ENCODE data around the gene CALD1. TPM values are rescaled to one million over a fixed set of nuclear protein-coding genes. Genes with fewer than 3 reads are reported as not detected.

Gene CALD1
- polyA plus RNA-seq (2013) = 0.18 TPM

GRCh38 chr7:134778941-134779740 is at the start of gene CALD1:
Gene CALD1, plus strand, starts transcription at chr7:134779634. Its CDS starts 88,100 bp downstream, at chr7:134867734.
- DNase-seq = no peak

DNA sequence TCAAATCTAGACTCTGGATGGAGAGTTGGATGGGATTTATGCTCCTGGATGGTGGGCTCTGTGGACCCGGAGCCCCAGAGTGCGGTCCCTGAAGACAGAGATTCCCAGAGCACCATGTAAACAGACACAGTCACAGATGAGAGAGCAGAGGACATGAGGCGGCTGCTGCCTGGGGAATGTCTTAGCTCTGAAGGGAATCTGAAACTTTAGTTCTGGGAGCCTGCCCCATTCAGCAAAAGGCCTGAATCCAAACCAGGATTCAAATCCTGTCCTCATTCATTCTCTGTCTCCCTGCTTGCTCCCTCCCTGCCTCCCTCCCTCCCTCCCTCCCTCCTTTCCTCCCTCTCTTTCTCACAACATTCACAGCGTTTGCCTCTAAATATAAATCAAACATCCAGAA is 49.5 kb upstream of the CALD1 start:
- DNase-seq = no peak
- H3K27me3 ChIP-seq (replicated peaks in 2 of 5; ENCODE audit: control insufficient read depth in 4 of 5, insufficient read depth in 5 of 5, low read length in 4 of 5) = no peaks in the 10 kb centered on the region
- no peaks in the 10 kb centered on the region for H3K4me1 ChIP-seq (ENCODE audit: control extremely low read depth in 1 of 4, control insufficient read depth in 4 of 4, insufficient read depth in 4 of 4, low read length in 3 of 4)
- WGBS (ENCODE audit: insufficient coverage) = no CpG with 5 or more reads among the region's 4 CpGs
- no peaks in the 10 kb centered on the region for H3K36me3 ChIP-seq (ENCODE audit: control insufficient read depth in 4 of 4, insufficient read depth in 4 of 4, low read length in 3 of 4)
- H3K4me3 ChIP-seq (ENCODE audit: control insufficient read depth in 1 of 7, extremely low read depth in 1 of 7, insufficient read depth in 4 of 7, low read depth in 2 of 7, low read length in 6 of 7) = no peak overlapping the region
- H3K27ac ChIP-seq (ENCODE audit: insufficient read depth in 1 of 2, low read depth in 1 of 2, low read length in 2 of 2, poor library complexity in 1 of 2, severe bottlenecking in 2 of 2) = no peak overlapping the region
- CTCF ChIA-PET = no interaction called here
- no peaks in the 10 kb centered on the region for H3K9me3 ChIP-seq (ENCODE audit: control extremely low read depth in 1 of 5, control insufficient read depth in 4 of 5, insufficient read depth in 2 of 5, low read depth in 1 of 5, low read length in 4 of 5)
- POLR2A ChIA-PET = no interaction called here

More at GRCh38 chr7:134778941-134779740, at the start of gene CALD1:
- no peaks in the 10 kb centered on the region for H3K36me3 ChIP-seq (ENCODE audit: control insufficient read depth in 4 of 4, insufficient read depth in 4 of 4, low read length in 3 of 4)
- H3K27ac ChIP-seq (ENCODE audit: insufficient read depth in 1 of 2, low read depth in 1 of 2, low read length in 2 of 2, poor library complexity in 1 of 2, severe bottlenecking in 2 of 2) = no peak within 1 kb of the TSS
- 65% methylated on average over 12 of the region's 15 CpGs for WGBS (ENCODE audit: insufficient coverage)
- ChIA-PET CTCF (no interaction called here), POLR2A (no interaction called here)
- no peaks in the 10 kb centered on the region for H3K9me3 ChIP-seq (ENCODE audit: control extremely low read depth in 1 of 5, control insufficient read depth in 4 of 5, insufficient read depth in 2 of 5, low read depth in 1 of 5, low read length in 4 of 5)
- peaks cover 0 to 2% (median 0%) of the 10 kb centered on the region in 4 experiments for H3K4me1 ChIP-seq (ENCODE audit: control extremely low read depth in 1 of 4, control insufficient read depth in 4 of 4, insufficient read depth in 4 of 4, low read length in 3 of 4)
- no peak within 1 kb of the TSS for H3K4me3 ChIP-seq (ENCODE audit: control insufficient read depth in 1 of 7, extremely low read depth in 1 of 7, insufficient read depth in 4 of 7, low read depth in 2 of 7, low read length in 6 of 7)
- H3K27me3 ChIP-seq (replicated peaks in 2 of 5; ENCODE audit: control insufficient read depth in 4 of 5, insufficient read depth in 5 of 5, low read length in 4 of 5) = peaks cover 0 to 6% (median 0%) of the 10 kb centered on the region in 5 experiments

DNA sequence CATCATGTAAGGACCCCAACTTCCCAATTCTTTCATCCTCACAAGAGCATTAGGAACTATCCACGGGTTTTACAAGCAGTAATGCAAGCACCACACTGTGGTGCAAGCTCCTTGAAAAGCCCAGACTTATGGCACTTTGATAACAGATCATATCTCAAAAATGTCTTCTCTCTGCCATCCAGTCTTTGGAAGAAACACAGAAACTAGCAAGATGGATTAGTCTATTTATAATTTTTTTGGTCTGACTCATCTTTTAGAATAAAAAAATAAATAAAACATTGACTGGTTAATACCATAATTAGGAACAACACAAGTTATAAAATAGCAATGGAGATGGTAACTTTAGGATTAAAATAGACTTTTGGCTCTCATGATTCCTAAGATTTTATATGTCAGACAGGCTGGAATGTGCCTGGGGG is 49.0 kb upstream of the CALD1 start:
- POLR2A ChIA-PET = no interaction called here

GRCh38 chr7:134731616-134732015 is 47.8 kb upstream of the CALD1 start:
- DNase-seq = no peak
- Histone ChIP-seq H3K4me1 (ENCODE audit: control extremely low read depth in 1 of 4, control insufficient read depth in 4 of 4, insufficient read depth in 4 of 4, low read length in 3 of 4) (no peaks in the 10 kb centered on the region), H3K4me3 (ENCODE audit: control insufficient read depth in 1 of 7, extremely low read depth in 1 of 7, insufficient read depth in 4 of 7, low read depth in 2 of 7, low read length in 6 of 7) (no peak overlapping the region), H3K27ac (ENCODE audit: insufficient read depth in 1 of 2, low read depth in 1 of 2, low read length in 2 of 2, poor library complexity in 1 of 2, severe bottlenecking in 2 of 2) (no peak overlapping the region), H3K27me3 (replicated peaks in 2 of 5; ENCODE audit: control insufficient read depth in 4 of 5, insufficient read depth in 5 of 5, low read length in 4 of 5) (no peaks in the 10 kb centered on the region), H3K36me3 (ENCODE audit: control insufficient read depth in 4 of 4, insufficient read depth in 4 of 4, low read length in 3 of 4) (no peaks in the 10 kb centered on the region), H3K9me3 (ENCODE audit: control extremely low read depth in 1 of 5, control insufficient read depth in 4 of 5, insufficient read depth in 2 of 5, low read depth in 1 of 5, low read length in 4 of 5) (no peaks in the 10 kb centered on the region)
- ChIA-PET CTCF (interaction anchor here (0.9 to 1.4 kb wide), 3 partner anchors 9 to 180 kb away, joined by 3 read pairs; no protein-coding TSS in a partner anchor), POLR2A (no interaction called here)
- WGBS (ENCODE audit: insufficient coverage) = 100% methylated on average over 1 of the region's 1 CpG

More for the DNA sequence above, 49.0 kb upstream of the CALD1 start:
- WGBS (ENCODE audit: insufficient coverage) = 50% methylated on average over 1 of the region's 1 CpG
- CTCF ChIA-PET = interaction anchor here (1.4 kb wide), 1 partner anchor 181 kb away, joined by 3 read pairs; no protein-coding TSS in a partner anchor
- Histone ChIP-seq H3K4me3 (ENCODE audit: control insufficient read depth in 1 of 7, extremely low read depth in 1 of 7, insufficient read depth in 4 of 7, low read depth in 2 of 7, low read length in 6 of 7) (no peak overlapping the region), H3K27ac (ENCODE audit: insufficient read depth in 1 of 2, low read depth in 1 of 2, low read length in 2 of 2, poor library complexity in 1 of 2, severe bottlenecking in 2 of 2) (no peak overlapping the region), H3K36me3 (ENCODE audit: control insufficient read depth in 4 of 4, insufficient read depth in 4 of 4, low read length in 3 of 4) (no peaks in the 10 kb centered on the region), H3K27me3 (replicated peaks in 2 of 5; ENCODE audit: control insufficient read depth in 4 of 5, insufficient read depth in 5 of 5, low read length in 4 of 5) (no peaks in the 10 kb centered on the region), H3K9me3 (ENCODE audit: control extremely low read depth in 1 of 5, control insufficient read depth in 4 of 5, insufficient read depth in 2 of 5, low read depth in 1 of 5, low read length in 4 of 5) (no peaks in the 10 kb centered on the region), H3K4me1 (ENCODE audit: control extremely low read depth in 1 of 4, control insufficient read depth in 4 of 4, insufficient read depth in 4 of 4, low read length in 3 of 4) (no peaks in the 10 kb centered on the region)
- DNase-seq = no peak

- no peaks in the 10 kb centered on the region for H3K27me3 ChIP-seq (replicated peaks in 2 of 5; ENCODE audit: control insufficient read depth in 4 of 5, insufficient read depth in 5 of 5, low read length in 4 of 5)
- H3K4me3 ChIP-seq (ENCODE audit: control insufficient read depth in 1 of 7, extremely low read depth in 1 of 7, insufficient read depth in 4 of 7, low read depth in 2 of 7, low read length in 6 of 7) = no peak overlapping the region
- no peaks in the 10 kb centered on the region for H3K4me1 ChIP-seq (ENCODE audit: control extremely low read depth in 1 of 4, control insufficient read depth in 4 of 4, insufficient read depth in 4 of 4, low read length in 3 of 4)
- no peak overlapping the region for H3K27ac ChIP-seq (ENCODE audit: insufficient read depth in 1 of 2, low read depth in 1 of 2, low read length in 2 of 2, poor library complexity in 1 of 2, severe bottlenecking in 2 of 2)
- POLR2A ChIA-PET = no interaction called here
- CTCF ChIA-PET = no interaction called here
- no peak for DNase-seq
- no peaks in the 10 kb centered on the region for H3K36me3 ChIP-seq (ENCODE audit: control insufficient read depth in 4 of 4, insufficient read depth in 4 of 4, low read length in 3 of 4)
- 92% methylated on average over 5 of the region's 6 CpGs for WGBS (ENCODE audit: insufficient coverage)
- H3K9me3 ChIP-seq (ENCODE audit: control extremely low read depth in 1 of 5, control insufficient read depth in 4 of 5, insufficient read depth in 2 of 5, low read depth in 1 of 5, low read length in 4 of 5) = no peaks in the 10 kb centered on the region
These were observed 46.7 kb upstream of the CALD1 start for GRCh38 chr7:134732728-134733127.

GRCh38 chr7:134736381-134736780 is 43.1 kb upstream of the CALD1 start:
- no peak for DNase-seq
- H3K36me3 ChIP-seq (ENCODE audit: control insufficient read depth in 4 of 4, insufficient read depth in 4 of 4, low read length in 3 of 4) = no peaks in the 10 kb centered on the region
- CTCF ChIA-PET = interaction anchor here (0.7 kb wide), 1 partner anchor 10 kb away, joined by 3 read pairs; no protein-coding TSS in a partner anchor
- POLR2A ChIA-PET = no interaction called here
- WGBS (ENCODE audit: insufficient coverage) = 94% methylated on average over 2 of the region's 2 CpGs
- no peaks in the 10 kb centered on the region for H3K27me3 ChIP-seq (replicated peaks in 2 of 5; ENCODE audit: control insufficient read depth in 4 of 5, insufficient read depth in 5 of 5, low read length in 4 of 5)
- H3K4me3 ChIP-seq (ENCODE audit: control insufficient read depth in 1 of 7, extremely low read depth in 1 of 7, insufficient read depth in 4 of 7, low read depth in 2 of 7, low read length in 6 of 7) = no peak overlapping the region
- H3K4me1 ChIP-seq (ENCODE audit: control extremely low read depth in 1 of 4, control insufficient read depth in 4 of 4, insufficient read depth in 4 of 4, low read length in 3 of 4) = no peaks in the 10 kb centered on the region
- H3K27ac ChIP-seq (ENCODE audit: insufficient read depth in 1 of 2, low read depth in 1 of 2, low read length in 2 of 2, poor library complexity in 1 of 2, severe bottlenecking in 2 of 2) = no peak overlapping the region
- H3K9me3 ChIP-seq (ENCODE audit: control extremely low read depth in 1 of 5, control insufficient read depth in 4 of 5, insufficient read depth in 2 of 5, low read depth in 1 of 5, low read length in 4 of 5) = no peaks in the 10 kb centered on the region

GRCh38 chr7:134737566-134738345 is 41.7 kb upstream of the CALD1 start:
- Histone ChIP-seq H3K4me3 (ENCODE audit: control insufficient read depth in 1 of 7, extremely low read depth in 1 of 7, insufficient read depth in 4 of 7, low read depth in 2 of 7, low read length in 6 of 7) (no peak overlapping the region), H3K9me3 (ENCODE audit: control extremely low read depth in 1 of 5, control insufficient read depth in 4 of 5, insufficient read depth in 2 of 5, low read depth in 1 of 5, low read length in 4 of 5) (no peaks in the 10 kb centered on the region), H3K36me3 (ENCODE audit: control insufficient read depth in 4 of 4, insufficient read depth in 4 of 4, low read length in 3 of 4) (no peaks in the 10 kb centered on the region), H3K4me1 (ENCODE audit: control extremely low read depth in 1 of 4, control insufficient read depth in 4 of 4, insufficient read depth in 4 of 4, low read length in 3 of 4) (no peaks in the 10 kb centered on the region), H3K27me3 (replicated peaks in 2 of 5; ENCODE audit: control insufficient read depth in 4 of 5, insufficient read depth in 5 of 5, low read length in 4 of 5) (no peaks in the 10 kb centered on the region), H3K27ac (ENCODE audit: insufficient read depth in 1 of 2, low read depth in 1 of 2, low read length in 2 of 2, poor library complexity in 1 of 2, severe bottlenecking in 2 of 2) (no peak overlapping the region)
- peak in 2 of 3 donors; percentile 19 to 39 for DNase-seq
- ChIA-PET CTCF (no interaction called here), POLR2A (no interaction called here)
- WGBS (ENCODE audit: insufficient coverage) = 82% methylated on average over 5 of the region's 7 CpGs
